HepG2 (cell line): Measurements from ENCODE around the gene EXOC3L2. TPM values are rescaled to one million over a fixed set of nuclear protein-coding genes. Genes with fewer than 3 reads are reported as not detected.

ENCODE experiments used
- ATAC-seq: fragments of 200-7000 bp; cut with Tn5 transposase; 3 replicates; pipeline ENCODE4 v1.9.1; 2020; ENCODE audit warnings: mild to moderate bottlenecking, moderate library complexity
- BruUV-seq: library from RNA; stranded (reverse); fragments of 400-500 nt; replicated peaks from 2 replicates; lab custom pipeline; 2021; lab: Mats Ljungman, UMichigan
- CTCF ChIA-PET: fragments of 300-600 bp; formaldehyde crosslinking; extraction: SDS; loops from one replicate; lab custom pipeline; 2021; ENCODE audit warnings: low total read pairs, inconsistent platforms, low intra/inter-chr PET ratio; lab: Yijun Ruan, JAX
- POLR2A ChIA-PET: fragments of 350-600 bp; sonication (Branson Sonifier 250); formaldehyde crosslinking; loops from one replicate; lab custom pipeline; 2020; ENCODE audit warnings: antibody characterized with exemption, inconsistent platforms; lab: Yijun Ruan, JAX
- DNase-seq: peaks from one replicate; pipeline ENCODE4 v3.0.0-alpha.2; 2015; ENCODE audit warnings: low spot score
- FAIRE-seq: peaks from 3 replicates; lab custom pipeline; 2011; peaks lifted over from hg19 to GRCh38; lab: Jason Lieb, UNC
- H2AFZ ChIP-seq: one replicate; pipeline ENCODE4 v1.6.1; 2011; ENCODE audit warnings: low read length, inconsistent platforms
- H3K27ac ChIP-seq: fragments of 300-600 bp; 3 replicates; pipeline ENCODE4 v1.8.0; 2011; ENCODE audit warnings: mixed run types, mild to moderate bottlenecking, mixed read lengths, low read length, inconsistent platforms; ENCODE audit not compliant: insufficient read depth; ENCODE audit errors: extremely low read length
- H3K27me3 ChIP-seq, 2 experiments: fragments of 200-600 bp in 1 of 2; 2 replicates in 1 of 2; 3 replicates in 1 of 2; pipeline versions ENCODE4 v1.6.0 to v1.8.0; 2011; ENCODE audit warnings: low read length in 2 of 2, mild to moderate bottlenecking in 2 of 2, moderate library complexity in 2 of 2, inconsistent platforms in 1 of 2; ENCODE audit not compliant: insufficient read depth in 2 of 2, control insufficient read depth in 1 of 2
- H3K36me3 ChIP-seq, 2 experiments: fragments of 200-600 bp in 1 of 2; replicated peaks in 1 of 2; 2 replicates in 1 of 2; 3 replicates in 1 of 2; pipeline versions ENCODE4 v1.5.1 to v1.8.0; 2011; ENCODE audit warnings: low read length in 2 of 2, inconsistent platforms in 1 of 2; ENCODE audit not compliant: insufficient read depth in 2 of 2, control insufficient read depth in 1 of 2
- H3K4me1 ChIP-seq: 2 replicates; pipeline ENCODE4 v1.5.1; 2012; ENCODE audit warnings: low read length, inconsistent platforms; ENCODE audit not compliant: insufficient read depth
- H3K4me2 ChIP-seq: 2 replicates; pipeline ENCODE4 v1.6.0; 2011; ENCODE audit warnings: low read depth, low read length, inconsistent platforms
- H3K4me3 ChIP-seq, 3 experiments: fragments of 200-600 bp in 1 of 3; sonication (generic), shearing (Covaris generic) in 1 of 3; replicated peaks in 1 of 3; 2 replicates each; pipeline ENCODE4 v1.5.1; 2011 to 2016; ENCODE audit warnings: low read length in 3 of 3, inconsistent platforms in 2 of 3, low read depth in 2 of 3, mild to moderate bottlenecking in 2 of 3, control low read depth in 1 of 3, mixed read lengths in 1 of 3; ENCODE audit not compliant: insufficient read depth in 1 of 3
- H3K79me2 ChIP-seq: one replicate; pipeline ENCODE4 v1.6.1; 2011; ENCODE audit warnings: low read length, inconsistent platforms; ENCODE audit not compliant: insufficient read depth
- H3K9ac ChIP-seq: 2 replicates; pipeline ENCODE4 v1.6.0; 2011; ENCODE audit warnings: mild to moderate bottlenecking, low read depth, low read length, inconsistent platforms; ENCODE audit not compliant: insufficient read depth
- H3K9me3 ChIP-seq: 2 replicates; pipeline ENCODE4 v1.5.1; 2012; ENCODE audit warnings: mild to moderate bottlenecking, low read length
- H4K20me1 ChIP-seq: 2 replicates; pipeline ENCODE4 v1.6.0; 2011; ENCODE audit warnings: inconsistent platforms, mild to moderate bottlenecking, low read length, moderate library complexity; ENCODE audit not compliant: insufficient read depth
- ARID2 ChIP-seq: sonication (generic); formaldehyde crosslinking; IDR thresholded peaks from 2 replicates; pipeline ENCODE4 v1.8.1; 2022; ENCODE audit warnings: mild to moderate bottlenecking, missing genetic modification reagents, borderline replicate concordance
- ELF3 ChIP-seq: IDR thresholded peaks from 2 replicates; pipeline ENCODE4 v1.6.1; 2016; ENCODE audit warnings: missing genetic modification reagents, missing compliant biosample characterization
- ESRRA ChIP-seq: sonication (generic); formaldehyde crosslinking; IDR thresholded peaks from 2 replicates; pipeline ENCODE4 v1.5.1; 2020; ENCODE audit warnings: mild to moderate bottlenecking, low read depth, missing genetic modification reagents
- POLR2AphosphoS5 ChIP-seq: IDR thresholded peaks from 2 replicates; pipeline ENCODE4 v1.6.1; 2012; ENCODE audit warnings: low read depth, low read length
- ZFP62 ChIP-seq: sonication (generic); formaldehyde crosslinking; IDR thresholded peaks from 2 replicates; pipeline ENCODE4 v1.4.0; 2020; ENCODE audit warnings: missing genetic modification reagents
- ZNF326 ChIP-seq: sonication (generic); formaldehyde crosslinking; IDR thresholded peaks from 2 replicates; pipeline ENCODE4 v1.4.0; 2020; ENCODE audit warnings: missing genetic modification reagents, borderline replicate concordance
- ZNF777 ChIP-seq: sonication (generic); formaldehyde crosslinking; IDR thresholded peaks from 2 replicates; pipeline ENCODE4 v1.4.0; 2020; ENCODE audit warnings: missing genetic modification reagents
- WGBS: methylation state at CpG from one replicate; pipeline ENCODE4 v1.1.6; 2017; ENCODE audit warnings: low lambda C conversion rate; 5-methylcytosine and 5-hydroxymethylcytosine counted together
- in situ Hi-C: cut with HindIII; loops from 2 replicates; pipeline ENCODE4 v1.10.0; 2017; ENCODE audit warnings: low pct_unique_long_range_greater_than_20kb; ENCODE audit not compliant: extremely low pct_ligation_motif_present
- intact Hi-C: fragments of 100-400 bp; cut with micrococcal nuclease; formaldehyde crosslinking; loops from one replicate; pipeline ENCODE4 v1.10.0; 2022; ENCODE audit not compliant: unreplicated experiment
- polyA plus RNA-seq, 8 experiments: library from polyadenylated mRNA; depleted of rRNA in 3 of 8; stranded (reverse) in 7 of 8; unstranded in 1 of 8; fragments of >200 nt; fragmentation: Illumina TruSeq in 4 of 8; extraction: Trizol in 4 of 8; gene quantifications; 2 replicates each; pipeline versions ENCODE4 v1.2.1 to v1.2.3, GENCODE V29; 2011 to 2016; ENCODE audit warnings: low read depth in 4 of 8, missing spikeins in 1 of 8, mixed read lengths in 1 of 8; ENCODE audit not compliant: insufficient read depth in 1 of 8
- total RNA-seq, 5 experiments: library from RNA; depleted of rRNA; stranded (reverse); fragments of >200 nt; fragmentation: Illumina TruSeq; extraction: Trizol; gene quantifications; 2 replicates each; pipeline ENCODE4 v1.2.3, GENCODE V29; 2016; ENCODE audit warnings: low read depth in 1 of 5
- TF ChIP-seq, protein P1 (sequence below): sonication (generic); formaldehyde crosslinking; IDR thresholded peaks from 2 replicates; pipeline ENCODE4 v1.4.0; 2020; ENCODE audit warnings: mild to moderate bottlenecking, missing genetic modification reagents
- TF ChIP-seq, protein P2 (sequence below): sonication (generic); formaldehyde crosslinking; conservative IDR thresholded peaks from 2 replicates; pipeline ENCODE4 v1.8.1; 2023; ENCODE audit warnings: missing genetic modification reagents
- TF ChIP-seq, protein P3 (sequence below): sonication (generic); formaldehyde crosslinking; IDR thresholded peaks from 2 replicates; pipeline ENCODE4 v1.8.0; 2022; ENCODE audit warnings: missing genetic modification reagents, mild to moderate bottlenecking, borderline replicate concordance
- TF ChIP-seq, protein P4 (sequence below): sonication (generic); formaldehyde crosslinking; IDR thresholded peaks from 2 replicates; pipeline ENCODE4 v1.5.1; 2020; ENCODE audit warnings: mild to moderate bottlenecking, missing genetic modification reagents, moderate library complexity

Gene EXOC3L2
- total and polyA plus RNA-seq, 2 of the 13 experiments (the other 11 are each of a cell fraction or from before 2014, with no cell fraction given): 0.21 TPM; not detected in 1

DNA sequence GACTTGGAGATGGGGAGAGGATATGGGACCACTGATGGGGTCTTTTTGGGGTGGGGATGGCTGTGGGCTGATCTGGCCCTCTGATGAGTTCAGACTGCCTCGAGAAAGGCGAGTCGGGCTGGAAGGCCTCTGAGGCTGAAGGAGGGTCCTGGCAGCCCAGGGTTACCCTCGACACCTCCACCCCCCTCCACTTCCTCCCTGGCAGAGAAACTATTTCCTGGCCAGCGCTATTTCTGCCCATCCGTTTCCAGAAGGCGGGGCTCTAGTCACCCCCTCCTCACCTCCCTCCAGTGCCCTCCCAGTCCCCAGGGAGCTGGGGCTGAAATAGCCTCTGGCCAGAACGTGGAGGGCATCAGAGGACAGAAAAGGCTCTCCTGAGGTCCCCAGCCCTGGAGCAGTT, 9.7 kb downstream of the EXOC3L2 start (continued):
- TF ChIP-seq, protein P1, sequence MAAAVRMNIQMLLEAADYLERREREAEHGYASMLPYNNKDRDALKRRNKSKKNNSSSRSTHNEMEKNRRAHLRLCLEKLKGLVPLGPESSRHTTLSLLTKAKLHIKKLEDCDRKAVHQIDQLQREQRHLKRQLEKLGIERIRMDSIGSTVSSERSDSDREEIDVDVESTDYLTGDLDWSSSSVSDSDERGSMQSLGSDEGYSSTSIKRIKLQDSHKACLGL (CRISPR knock-in tag): no peak

DNA sequence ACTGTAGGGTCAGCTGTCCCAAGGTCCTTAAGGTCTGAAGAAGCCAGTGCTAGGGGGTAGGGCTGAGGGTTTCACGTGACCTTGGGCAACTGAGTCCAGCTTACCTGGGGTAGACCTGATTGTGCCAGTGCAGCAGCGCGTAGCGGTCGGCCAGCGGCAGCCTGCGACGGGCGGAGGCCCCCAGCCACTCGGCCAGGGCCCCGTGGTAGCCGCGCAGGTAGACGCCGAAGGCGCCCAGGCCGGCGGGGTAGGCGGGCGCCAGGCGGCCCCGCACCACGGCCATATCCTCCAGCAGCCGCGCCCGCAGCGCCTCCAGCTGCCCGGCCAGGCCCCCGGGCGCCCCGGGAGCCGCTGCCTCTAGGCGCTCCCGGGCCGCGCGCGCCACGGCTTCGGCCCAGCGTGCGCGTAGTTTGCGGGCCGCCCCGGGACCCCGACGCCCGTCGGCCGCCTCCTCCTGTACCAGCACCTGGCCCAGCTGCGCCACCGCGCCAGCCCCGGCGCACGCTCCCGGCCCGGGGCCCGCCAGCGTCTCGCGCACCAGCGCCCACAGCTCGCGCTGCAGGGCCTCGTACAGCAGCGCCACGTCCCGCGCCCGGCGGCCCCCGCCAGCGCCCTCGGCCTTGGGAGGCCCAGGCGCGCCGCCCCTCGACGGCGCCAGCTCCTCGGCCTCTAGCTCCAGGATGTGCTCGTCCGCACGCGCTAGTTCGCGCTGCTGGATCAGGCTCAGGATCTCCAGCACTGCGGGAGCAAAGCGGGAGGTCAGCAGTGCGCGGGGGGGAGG, 10.9 kb downstream of the EXOC3L2 start:
- Histone ChIP-seq H3K9ac (no peak overlapping the region), H3K36me3 (no peaks in the 10 kb centered on the region), H3K79me2 (no peaks in the 10 kb centered on the region), H3K4me3 (no peak overlapping the region; a peak in 1 of 6 replicates), H3K9me3 (no peaks in the 10 kb centered on the region), H3K27ac (no peak overlapping the region), H4K20me1 (no peaks in the 10 kb centered on the region)
- BruUV-seq: no TSS peak
- CTCF ChIA-PET: no interaction called here
- no peak for DNase-seq
- in situ Hi-C loops: no loop called here
- peak; percentile 27; the same call in 2 of the 3 replicates for ATAC-seq
- 43% methylated on average over 49 of the region's 93 CpGs for WGBS
- POLR2A ChIA-PET: no interaction called here
- no peak for TF ChIP-seq POLR2AphosphoS5
- no peak for TF ChIP-seq ARID2 (CRISPR knock-in tag)
- TF ChIP-seq ZFP62: no peak
- TF ChIP-seq, protein P2, sequence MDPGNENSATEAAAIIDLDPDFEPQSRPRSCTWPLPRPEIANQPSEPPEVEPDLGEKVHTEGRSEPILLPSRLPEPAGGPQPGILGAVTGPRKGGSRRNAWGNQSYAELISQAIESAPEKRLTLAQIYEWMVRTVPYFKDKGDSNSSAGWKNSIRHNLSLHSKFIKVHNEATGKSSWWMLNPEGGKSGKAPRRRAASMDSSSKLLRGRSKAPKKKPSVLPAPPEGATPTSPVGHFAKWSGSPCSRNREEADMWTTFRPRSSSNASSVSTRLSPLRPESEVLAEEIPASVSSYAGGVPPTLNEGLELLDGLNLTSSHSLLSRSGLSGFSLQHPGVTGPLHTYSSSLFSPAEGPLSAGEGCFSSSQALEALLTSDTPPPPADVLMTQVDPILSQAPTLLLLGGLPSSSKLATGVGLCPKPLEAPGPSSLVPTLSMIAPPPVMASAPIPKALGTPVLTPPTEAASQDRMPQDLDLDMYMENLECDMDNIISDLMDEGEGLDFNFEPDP (CRISPR knock-in tag): no peak
- no peak for TF ChIP-seq ZNF326 (CRISPR knock-in tag)
- TF ChIP-seq, protein P3, sequence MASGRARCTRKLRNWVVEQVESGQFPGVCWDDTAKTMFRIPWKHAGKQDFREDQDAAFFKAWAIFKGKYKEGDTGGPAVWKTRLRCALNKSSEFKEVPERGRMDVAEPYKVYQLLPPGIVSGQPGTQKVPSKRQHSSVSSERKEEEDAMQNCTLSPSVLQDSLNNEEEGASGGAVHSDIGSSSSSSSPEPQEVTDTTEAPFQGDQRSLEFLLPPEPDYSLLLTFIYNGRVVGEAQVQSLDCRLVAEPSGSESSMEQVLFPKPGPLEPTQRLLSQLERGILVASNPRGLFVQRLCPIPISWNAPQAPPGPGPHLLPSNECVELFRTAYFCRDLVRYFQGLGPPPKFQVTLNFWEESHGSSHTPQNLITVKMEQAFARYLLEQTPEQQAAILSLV (CRISPR knock-in tag): no peak
- peak; percentile 75 for TF ChIP-seq ZNF777
- TF ChIP-seq ESRRA: no peak
- TF ChIP-seq, protein P4, sequence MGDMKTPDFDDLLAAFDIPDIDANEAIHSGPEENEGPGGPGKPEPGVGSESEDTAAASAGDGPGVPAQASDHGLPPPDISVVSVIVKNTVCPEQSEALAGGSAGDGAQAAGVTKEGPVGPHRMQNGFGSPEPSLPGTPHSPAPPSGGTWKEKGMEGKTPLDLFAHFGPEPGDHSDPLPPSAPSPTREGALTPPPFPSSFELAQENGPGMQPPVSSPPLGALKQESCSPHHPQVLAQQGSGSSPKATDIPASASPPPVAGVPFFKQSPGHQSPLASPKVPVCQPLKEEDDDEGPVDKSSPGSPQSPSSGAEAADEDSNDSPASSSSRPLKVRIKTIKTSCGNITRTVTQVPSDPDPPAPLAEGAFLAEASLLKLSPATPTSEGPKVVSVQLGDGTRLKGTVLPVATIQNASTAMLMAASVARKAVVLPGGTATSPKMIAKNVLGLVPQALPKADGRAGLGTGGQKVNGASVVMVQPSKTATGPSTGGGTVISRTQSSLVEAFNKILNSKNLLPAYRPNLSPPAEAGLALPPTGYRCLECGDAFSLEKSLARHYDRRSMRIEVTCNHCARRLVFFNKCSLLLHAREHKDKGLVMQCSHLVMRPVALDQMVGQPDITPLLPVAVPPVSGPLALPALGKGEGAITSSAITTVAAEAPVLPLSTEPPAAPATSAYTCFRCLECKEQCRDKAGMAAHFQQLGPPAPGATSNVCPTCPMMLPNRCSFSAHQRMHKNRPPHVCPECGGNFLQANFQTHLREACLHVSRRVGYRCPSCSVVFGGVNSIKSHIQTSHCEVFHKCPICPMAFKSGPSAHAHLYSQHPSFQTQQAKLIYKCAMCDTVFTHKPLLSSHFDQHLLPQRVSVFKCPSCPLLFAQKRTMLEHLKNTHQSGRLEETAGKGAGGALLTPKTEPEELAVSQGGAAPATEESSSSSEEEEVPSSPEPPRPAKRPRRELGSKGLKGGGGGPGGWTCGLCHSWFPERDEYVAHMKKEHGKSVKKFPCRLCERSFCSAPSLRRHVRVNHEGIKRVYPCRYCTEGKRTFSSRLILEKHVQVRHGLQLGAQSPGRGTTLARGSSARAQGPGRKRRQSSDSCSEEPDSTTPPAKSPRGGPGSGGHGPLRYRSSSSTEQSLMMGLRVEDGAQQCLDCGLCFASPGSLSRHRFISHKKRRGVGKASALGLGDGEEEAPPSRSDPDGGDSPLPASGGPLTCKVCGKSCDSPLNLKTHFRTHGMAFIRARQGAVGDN (CRISPR knock-in tag): 0 out of 2 replicates have a peak, but pooled peaks have one; percentile 22
- no peak for TF ChIP-seq ELF3
- TF ChIP-seq, all 625 proteins: peak for 2
- Histone ChIP-seq H3K27me3 (peaks cover 4 to 30% of the 10 kb centered on the region in 2 experiments), H2AFZ (no peak overlapping the region), H3K4me1 (no peaks in the 10 kb centered on the region), H3K4me2 (no peak overlapping the region)
- FAIRE-seq: no peak
- intact Hi-C loops: no loop called here
